Measurements from ENCODE around the gene TLE6.
A peak's percentile ranks its signal among the peaks of the same experiment; 100 is the strongest.
"Not testable (repeated sequence)": the region's sequence is repeated elsewhere in the genome, so short reads cannot be mapped to it uniquely, and the experiment has no call there.

Gene TLE6

GRCh38 chr19:3029065-3029923 is 51.9 kb downstream of the TLE6 start, which contains the start of gene TLE2:
Gene TLE2 (minus strand): TSS chr19:3029280. CDS start chr19:3028904, 376 bp downstream.
- DNase-seq (ENCODE audit: low read depth in 2 of 2), result no peak

GRCh38 chr19:3031607-3031867 is 54.2 kb downstream of the TLE6 start:
- DNase-seq (ENCODE audit: low read depth in 2 of 2), result no peak

GRCh38 chr19:3033595-3034405 is 56.4 kb downstream of the TLE6 start:
- no peak for DNase-seq (ENCODE audit: low read depth in 2 of 2)

- no peak for DNase-seq (ENCODE audit: low read depth in 2 of 2)
Observed at GRCh38 chr19:3034406-3034655, 57.0 kb downstream of the TLE6 start.

- DNase-seq (ENCODE audit: low read depth in 2 of 2), result no peak
Observed at GRCh38 chr19:3034656-3035541, 57.5 kb downstream of the TLE6 start.

GRCh38 chr19:3035542-3036118 is 58.3 kb downstream of the TLE6 start:
- DNase-seq (ENCODE audit: low read depth in 2 of 2), result peak; percentile 82 to 92

GRCh38 chr19:3036119-3036976 is 59.0 kb downstream of the TLE6 start:
- DNase-seq (ENCODE audit: low read depth in 2 of 2), result peak; percentile 60 to 67

GRCh38 chr19:3036977-3037544 is 59.7 kb downstream of the TLE6 start:
- DNase-seq (ENCODE audit: low read depth in 2 of 2), result not testable (repeated sequence)

- DNase-seq (ENCODE audit: low read depth in 2 of 2), result no peak
Observed at GRCh38 chr19:3038214-3038613, 60.9 kb downstream of the TLE6 start.

- DNase-seq (ENCODE audit: low read depth in 2 of 2), result no peak
Observed at GRCh38 chr19:3039125-3039524, 61.8 kb downstream of the TLE6 start.

GRCh38 chr19:3039641-3040077 is 62.3 kb downstream of the TLE6 start:
- DNase-seq (ENCODE audit: low read depth in 2 of 2), result no peak

GRCh38 chr19:3041327-3041726 is 64.0 kb downstream of the TLE6 start:
- DNase-seq (ENCODE audit: low read depth in 2 of 2), result no peak

GRCh38 chr19:3041761-3042620 is 64.6 kb downstream of the TLE6 start:
- no peak for DNase-seq (ENCODE audit: low read depth in 2 of 2)

- no peak for DNase-seq (ENCODE audit: low read depth in 2 of 2)
Observed at GRCh38 chr19:3042621-3043267, 65.4 kb downstream of the TLE6 start.

Data from stimulated activated CD8-positive, alpha-beta memory T cell treated with anti-CD3 and anti-CD28 coated beads, Interleukin-15, amount 100 ng/mL, for 4 hours (primary cell).